HG02759 (cell line): Measurements from ENCODE around the gene TBRG1.
A peak's percentile ranks its signal among the peaks of the same experiment; 100 is the strongest.
"Not testable (repeated sequence)": the region's sequence is repeated elsewhere in the genome, so short reads cannot be mapped to it uniquely, and the experiment has no call there.

Experiments used
- ATAC-seq: cut with Tn5 transposase; IDR thresholded peaks from one replicate; pipeline ENCODE4 v1.9.1; 2021; ENCODE audit warnings: mild to moderate bottlenecking, moderate library complexity; ENCODE audit not compliant: unreplicated experiment

TBRG1 gene, protein sequence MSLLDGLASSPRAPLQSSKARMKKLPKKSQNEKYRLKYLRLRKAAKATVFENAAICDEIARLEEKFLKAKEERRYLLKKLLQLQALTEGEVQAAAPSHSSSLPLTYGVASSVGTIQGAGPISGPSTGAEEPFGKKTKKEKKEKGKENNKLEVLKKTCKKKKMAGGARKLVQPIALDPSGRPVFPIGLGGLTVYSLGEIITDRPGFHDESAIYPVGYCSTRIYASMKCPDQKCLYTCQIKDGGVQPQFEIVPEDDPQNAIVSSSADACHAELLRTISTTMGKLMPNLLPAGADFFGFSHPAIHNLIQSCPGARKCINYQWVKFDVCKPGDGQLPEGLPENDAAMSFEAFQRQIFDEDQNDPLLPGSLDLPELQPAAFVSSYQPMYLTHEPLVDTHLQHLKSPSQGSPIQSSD

DNA sequence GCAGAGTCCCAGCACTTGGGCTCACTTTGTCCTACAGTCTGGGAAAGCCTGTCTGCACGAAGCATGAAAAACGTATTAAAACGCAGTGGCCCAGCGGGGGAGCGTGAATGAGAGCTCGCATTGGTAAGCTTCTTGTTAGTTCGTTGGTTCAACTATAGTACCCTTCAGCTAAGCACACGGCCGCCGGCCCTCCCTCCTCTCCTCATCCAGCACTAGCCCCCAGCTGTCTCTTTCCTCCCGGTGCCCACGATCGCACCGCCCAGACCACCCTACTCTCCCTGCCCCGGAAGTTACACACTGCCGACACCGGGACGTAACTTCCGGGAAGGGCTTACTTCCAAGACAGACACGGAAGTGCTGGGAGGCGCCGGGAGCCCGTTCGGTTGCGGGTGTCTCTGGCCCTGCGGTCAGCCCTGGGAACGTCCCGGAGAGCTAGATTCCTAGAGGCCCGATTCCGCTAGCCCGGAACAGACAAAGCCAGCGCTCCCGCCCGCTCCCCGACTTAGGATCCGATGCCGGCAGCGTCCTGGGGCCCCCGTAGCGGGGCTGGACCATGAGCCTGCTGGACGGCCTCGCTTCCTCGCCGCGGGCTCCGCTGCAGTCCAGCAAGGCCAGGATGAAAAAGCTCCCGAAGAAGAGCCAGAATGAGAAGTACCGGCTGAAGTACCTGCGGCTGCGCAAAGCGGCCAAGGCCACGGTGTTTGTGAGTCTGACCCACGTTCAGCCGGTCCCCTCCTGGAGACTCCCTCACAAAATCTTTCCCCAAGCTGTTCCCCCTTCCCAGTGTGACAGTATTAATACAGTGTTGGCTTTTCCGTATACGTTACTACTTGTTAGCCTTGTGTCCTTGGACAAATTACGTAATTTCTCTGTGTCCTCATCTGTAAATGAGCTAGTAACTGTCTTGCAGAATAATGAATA, at the start of gene TBRG1:
Gene TBRG1 (plus strand): TSS at position 334 of the 921 bp plus-strand sequence. CDS start 220 bp downstream, at position 554.
- peak; percentile 98 for ATAC-seq

DNA sequence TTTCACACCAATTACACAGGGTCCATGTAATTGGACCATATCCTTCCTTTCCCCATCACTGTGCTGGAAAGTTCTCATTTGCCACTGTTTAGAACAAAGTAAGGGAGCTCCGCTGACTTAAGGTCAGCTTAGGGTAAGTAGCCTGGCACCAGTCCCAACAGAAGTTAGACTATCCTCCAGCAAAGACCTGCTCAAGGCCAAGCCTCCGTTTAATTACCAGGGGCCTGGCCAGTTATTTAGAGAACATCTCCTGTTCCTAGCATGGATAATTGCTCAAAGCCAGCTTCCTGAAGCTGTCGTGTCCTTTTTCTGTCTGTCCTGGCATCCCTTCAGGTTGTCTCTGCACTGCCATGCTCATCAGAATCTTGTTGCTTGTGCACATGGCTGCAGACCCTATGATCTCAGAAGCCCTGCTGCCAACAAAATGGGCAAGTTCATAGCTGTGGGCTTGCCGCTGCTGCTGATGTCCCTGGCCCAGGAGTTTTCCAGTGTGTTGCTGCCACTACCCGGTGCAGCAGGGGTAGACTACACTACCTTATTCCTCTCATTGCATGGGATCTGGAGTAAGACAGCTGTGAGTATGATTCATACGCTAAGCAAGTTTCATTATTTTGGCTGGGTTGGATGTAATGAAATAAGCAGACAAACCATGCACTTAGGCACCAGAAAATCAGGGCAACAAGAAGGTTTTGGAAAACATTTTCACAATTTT, 44.8 kb upstream of the TBRG1 start:
- no peak for ATAC-seq

DNA sequence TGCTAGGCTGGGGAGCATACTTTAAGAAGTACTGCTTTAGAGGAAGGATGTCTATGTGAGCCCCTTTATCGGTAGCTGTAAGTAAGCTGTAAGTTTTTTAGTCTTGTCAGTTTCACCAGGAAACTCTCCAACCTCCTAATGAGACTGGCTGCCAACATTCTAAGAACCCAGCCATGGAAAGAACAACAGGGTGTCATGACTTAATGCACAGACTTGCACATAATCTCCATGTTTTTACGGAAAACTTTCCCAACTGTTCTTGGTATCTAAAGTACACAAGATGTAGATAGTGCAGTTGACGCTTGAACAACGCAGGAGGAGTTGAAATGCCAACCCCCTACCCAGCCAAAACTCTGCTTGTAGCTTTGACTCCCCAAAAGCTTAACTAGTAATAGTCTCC, 43.9 kb upstream of the TBRG1 start:
- ATAC-seq = no peak

DNA sequence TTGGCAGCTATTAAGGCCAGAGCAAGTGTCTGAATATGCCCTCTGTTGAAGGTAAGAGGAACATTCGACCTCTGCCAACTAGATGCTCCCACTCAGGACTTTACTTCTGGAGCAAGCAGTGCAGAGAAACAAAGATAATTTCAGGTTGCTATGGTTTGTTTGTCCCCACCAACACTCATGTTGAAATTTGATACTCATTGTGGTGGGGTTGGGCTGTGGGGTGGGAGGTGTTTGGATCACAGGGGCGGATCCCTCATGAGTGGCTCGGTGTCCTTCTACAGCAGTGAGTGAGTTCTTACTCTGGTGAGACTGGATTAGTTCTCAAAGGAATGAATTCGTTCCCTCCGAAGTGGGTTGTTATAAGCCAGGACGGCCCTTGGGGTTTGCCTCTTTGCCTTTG, 40.8 kb upstream of the TBRG1 start:
- no peak for ATAC-seq

DNA sequence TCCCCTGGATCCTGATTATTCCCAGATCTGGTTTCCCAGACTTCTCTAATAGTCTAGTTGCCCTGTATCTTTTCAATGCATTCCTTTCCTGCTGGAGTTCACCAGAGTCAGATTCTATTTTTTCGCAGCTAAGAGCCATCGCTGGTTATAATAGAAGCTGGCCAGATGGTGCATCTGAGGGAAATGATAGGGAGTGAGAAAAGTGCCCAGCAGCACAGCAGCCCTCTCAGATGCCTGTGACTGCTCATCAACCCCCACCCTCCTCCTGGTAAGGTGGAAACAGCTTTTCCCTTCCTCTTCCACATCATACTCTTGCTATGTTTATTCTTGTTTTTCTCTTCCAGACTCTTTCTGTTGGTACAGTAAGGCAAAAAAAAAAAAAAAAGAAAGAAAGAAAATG, 40.1 kb upstream of the TBRG1 start:
- no peak for ATAC-seq

DNA sequence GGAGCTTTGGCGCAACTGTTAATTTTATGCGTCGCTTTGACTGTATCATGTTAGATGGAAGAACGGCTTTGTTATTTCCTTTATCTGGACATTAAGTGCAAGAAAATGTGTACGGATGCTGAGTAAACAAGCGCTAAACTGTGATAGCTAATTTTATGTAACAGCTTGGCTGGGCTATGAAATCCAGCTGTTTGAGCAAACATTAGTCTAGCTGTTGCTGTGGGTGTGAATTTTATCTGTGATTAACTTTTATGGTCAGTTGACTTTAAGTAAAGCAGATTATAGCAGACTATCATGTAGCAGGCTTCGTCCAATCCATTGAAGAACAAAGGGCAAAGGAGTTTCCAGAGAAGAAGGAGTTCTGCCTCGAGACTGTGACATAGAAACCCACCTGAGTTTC, 38.9 kb upstream of the TBRG1 start:
- ATAC-seq = no peak

DNA sequence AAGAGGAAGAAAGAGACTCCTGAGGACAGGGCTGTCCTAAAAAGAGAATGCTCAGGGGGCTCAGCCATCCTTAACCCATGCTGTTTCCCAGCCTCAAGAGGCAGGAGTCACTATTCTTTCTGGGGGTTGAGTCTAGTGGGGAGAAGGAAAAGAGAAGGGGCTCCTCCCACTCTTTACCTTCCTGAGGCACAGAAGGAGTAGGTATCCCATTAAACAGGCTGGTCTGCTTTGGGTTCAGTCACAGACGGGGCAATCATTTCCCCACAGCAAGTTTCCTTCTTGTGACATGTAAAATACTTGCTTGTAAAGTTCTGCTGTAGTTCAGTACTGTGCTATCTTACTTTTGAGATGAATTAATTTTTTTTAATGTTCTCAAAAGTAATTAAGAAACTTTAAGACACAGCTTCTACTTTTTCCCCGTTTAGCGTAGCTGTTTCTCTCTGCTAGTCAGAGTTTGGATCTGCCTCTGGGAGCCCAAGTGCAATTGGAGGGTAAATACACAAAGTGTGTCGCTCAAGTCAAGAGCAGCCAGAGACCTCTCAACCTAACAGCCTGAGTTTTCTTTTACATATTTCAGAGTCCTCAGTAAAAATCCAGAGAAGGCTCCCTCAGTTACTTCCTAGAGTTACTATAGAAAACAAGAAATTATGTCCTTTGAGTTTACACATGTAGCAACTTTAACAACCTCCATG, 37.8 kb upstream of the TBRG1 start:
- no peak for ATAC-seq

DNA sequence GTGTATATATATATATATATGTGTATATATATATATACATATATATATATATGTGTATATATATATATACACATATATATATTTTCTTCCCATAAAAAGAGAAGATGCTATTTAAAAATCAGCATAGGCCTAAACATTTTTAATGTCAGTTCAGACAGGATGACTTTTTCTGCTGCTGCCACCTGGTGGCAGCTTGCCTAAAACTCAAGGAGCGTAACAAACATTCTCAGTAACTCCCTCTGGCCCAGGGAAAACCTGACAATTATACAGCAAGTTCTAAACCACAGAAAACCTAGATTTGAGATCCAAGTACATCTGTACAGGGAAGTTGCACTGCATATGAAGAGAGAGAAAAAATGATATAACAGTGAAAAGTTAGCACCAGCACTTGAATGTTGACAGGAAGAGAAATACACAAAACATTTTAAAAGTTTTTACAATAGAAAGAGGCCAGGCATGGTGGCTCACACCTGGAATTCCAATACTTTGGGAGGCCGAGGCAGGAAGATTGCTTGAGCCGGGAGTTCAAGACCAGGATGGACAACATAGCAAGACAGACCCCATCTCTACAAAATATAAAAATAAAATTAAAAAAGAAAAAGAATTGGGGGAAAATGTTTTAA, 36.3 kb upstream of the TBRG1 start:
- ATAC-seq = peak; percentile 53

DNA sequence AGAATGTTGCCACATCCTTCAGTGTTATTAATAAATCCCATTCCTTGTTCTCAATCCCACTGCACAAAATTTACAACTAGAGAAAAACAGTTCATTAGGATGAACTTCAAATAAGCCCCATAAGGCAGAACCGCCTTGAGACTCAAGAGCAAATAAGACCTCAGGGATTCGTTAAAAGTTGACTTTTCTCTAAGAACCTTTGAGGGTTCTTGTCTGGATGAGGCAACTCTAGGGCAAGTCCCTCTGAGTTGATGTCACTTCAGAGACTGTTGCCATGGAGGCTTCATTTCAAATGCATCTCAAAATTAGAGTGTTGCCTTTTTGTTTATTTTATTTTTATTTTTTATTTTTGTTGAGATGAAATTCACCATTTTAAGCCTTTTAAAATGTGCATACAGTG, 31.2 kb upstream of the TBRG1 start:
- no peak for ATAC-seq

DNA sequence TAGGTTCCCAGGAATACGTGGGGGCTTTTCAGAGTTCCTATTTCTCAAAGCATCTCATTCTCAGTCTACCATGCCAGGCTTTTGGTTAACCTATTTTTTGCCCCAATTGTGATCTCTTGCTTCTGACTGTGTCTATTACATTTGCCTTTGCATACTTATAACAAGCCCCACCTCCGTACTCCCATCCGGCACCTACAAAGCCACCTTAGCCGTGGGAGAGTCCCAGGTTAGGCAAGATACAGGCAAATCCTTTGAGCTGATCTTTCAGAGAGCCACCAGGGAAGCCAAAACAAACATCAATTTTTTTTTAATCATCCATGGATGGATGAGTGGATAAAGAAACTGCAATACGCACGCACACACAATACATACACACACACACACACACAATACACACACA, 30.0 kb upstream of the TBRG1 start:
- ATAC-seq = no peak

DNA sequence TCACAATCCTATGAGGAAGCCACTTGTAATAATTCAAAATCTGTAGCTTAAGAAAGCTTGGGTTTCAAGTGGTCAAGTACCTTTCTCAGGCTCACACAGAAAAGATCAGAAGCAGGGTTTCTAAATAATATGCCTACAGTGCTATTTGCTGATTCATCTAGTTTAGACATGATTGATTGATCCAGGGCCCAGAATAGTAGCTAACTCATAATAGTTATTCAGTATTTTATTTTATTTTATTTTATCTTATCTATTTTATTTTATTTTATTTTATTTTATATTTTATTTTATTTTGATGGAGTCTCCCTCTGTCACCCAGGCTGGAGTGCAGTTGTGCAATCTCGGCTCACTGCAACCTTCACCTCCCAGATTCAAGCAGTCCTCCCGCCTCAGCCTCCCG, 27.4 kb upstream of the TBRG1 start:
- no peak for ATAC-seq

DNA sequence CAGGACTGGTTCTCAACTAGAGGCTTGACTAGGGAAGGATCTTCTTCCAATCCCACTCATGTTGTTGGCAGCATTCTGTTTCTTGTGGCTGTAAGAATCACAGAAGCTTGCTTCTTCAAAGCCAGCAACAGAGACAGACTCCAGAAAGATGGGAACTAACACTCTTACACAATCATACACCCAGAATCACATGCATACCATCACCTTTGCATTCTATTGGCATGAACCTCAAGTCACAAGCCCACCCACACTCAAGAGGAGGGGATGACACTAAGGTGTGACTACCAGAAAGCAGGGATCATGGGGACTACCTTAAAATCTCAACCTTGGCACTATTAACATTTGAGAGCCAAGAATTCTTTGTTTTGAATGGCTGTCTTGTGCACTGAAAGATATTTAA, 25.0 kb upstream of the TBRG1 start:
- no peak for ATAC-seq

DNA sequence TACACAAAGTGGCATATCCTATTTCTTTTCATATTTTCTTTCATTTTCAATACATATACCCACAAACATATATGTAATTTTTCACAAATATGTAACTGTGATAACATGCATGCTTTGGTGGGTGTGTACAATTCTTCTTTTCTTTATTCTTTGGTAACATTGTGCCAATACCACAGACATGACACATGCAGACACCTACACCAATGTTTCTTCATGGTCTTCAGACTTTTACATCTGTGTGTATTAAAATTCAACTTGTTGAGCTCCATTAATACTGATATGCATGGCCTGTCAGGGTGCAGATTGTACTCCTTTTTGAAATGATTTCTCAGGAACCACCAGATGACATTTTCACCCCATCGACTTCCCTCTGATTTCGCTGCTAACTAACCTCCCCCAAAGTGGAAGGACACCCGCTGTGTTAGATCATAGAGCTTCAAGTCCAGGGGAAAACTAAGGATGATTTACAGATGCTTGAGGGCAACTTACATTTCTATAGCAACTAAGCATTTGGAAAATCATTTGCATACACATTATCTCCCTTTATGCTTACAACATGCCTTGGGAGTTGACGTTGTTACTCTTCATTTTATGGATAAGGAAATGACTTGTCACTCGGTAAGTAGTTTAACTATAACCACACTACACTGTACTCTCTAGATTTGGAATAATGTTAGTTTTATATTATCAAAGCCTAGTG, 21.9 kb upstream of the TBRG1 start:
- no peak for ATAC-seq

DNA sequence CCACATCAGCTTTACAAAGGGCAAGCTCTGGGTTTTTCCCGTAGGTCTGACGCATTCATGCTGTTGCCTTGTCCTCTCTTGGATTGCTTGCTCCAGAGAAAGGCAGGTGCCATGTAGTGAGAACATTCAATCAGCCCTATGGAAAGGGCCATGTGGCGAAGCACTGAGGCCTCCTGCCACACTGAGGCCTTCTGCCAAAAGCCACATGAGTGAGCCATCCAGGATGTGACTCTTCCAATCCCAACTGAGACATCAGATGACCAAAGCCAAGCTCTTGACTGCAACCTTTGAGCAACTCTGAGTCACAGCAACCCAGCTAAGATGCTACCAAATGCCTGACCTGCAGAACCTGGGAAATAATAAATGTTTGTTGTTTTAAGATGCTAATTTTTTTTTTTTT, 20.5 kb upstream of the TBRG1 start:
- no peak for ATAC-seq

DNA sequence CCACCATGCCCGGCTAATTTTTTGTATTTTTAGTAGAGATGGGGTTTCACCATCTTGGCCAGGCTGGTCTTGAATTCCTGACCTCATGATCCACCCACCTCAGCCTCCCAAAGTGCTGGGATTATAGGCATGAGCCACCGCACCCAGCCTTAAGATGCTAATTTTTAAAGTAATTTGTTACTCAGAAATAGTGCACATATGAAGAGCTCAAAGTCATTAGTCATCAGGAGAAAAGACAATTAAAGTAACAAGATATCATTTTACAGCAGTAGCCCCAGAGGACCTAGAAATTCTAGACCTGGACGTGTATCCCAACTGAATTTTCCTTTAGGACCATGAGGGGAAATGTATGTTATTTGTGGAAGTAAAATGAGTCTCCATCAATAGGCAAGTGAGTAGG, 19.9 kb upstream of the TBRG1 start:
- not testable (repeated sequence) for ATAC-seq

DNA sequence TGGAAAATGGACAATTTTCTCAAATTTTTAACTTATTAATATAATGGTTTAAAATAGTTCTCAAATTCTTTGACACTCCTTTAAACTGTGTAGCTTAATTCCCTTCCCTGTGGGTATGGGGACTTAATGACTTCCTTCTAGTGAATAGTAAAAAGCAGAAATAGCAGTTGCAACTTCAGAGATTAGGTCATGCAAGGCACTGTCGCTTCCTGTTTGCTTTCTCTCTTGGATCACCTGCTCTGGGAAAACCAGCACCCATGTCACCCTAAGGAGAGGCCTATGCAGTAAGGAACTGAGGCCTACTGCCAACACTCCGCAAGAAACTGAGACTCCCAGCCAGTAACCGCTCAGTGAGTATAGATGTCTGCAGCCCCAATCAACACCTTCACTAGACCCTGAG, 16.9 kb upstream of the TBRG1 start:
- ATAC-seq = no peak

DNA sequence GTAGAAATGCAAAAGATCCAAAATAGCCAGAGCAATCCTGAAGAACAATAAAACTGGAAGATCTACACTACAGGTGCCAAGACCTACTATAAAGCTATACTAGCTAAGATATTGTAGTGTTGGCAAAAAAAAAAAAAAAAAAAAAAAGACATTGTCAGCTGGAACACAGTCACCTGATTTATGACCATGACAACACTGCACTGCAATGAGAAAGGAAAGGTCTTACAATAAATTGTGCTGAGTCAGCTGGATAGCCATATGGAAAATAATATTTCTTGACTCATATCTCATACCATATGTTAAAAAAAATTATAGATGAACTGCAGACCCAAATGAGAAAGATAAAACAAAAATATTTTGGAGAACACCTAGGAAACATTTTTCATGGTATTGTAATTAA, 14.5 kb upstream of the TBRG1 start:
- ATAC-seq = no peak

DNA sequence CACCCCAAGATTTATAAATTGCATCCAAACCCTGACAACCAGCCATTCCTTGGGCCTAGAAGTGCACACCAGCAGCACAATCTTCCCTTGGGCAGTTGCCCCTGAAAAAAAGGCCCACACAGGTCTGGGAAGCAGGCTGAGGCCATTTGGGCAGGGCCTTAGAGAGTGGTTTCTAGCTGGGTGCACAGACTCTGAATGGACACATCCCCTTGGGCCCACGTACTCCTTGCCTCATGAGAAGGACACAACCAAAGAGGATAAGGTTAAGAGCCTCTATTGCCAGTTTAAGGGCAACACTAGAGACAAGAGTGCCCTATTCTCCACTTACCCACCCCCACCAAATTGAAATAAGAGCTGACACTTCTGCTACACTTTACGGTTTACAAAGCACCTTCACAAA, 12.4 kb upstream of the TBRG1 start:
- no peak for ATAC-seq

DNA sequence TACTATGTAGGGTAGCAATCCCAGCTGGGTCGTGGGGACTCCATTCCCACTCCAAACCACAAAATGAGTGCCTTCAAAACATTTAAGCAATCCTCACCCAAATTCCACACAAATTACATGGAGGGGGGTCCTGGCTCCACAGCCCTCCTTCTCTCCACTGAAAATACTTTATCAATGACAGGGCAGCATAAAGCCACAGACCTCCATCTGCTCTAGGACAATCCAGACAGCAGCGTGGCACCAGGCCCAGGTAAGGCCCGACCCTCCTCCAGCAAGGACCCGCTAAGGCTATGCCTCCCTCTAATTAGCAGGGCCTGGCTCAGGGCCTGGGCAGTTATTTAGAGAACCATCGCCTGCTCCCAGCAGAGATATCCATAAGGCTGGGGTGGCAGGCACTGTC, 11.6 kb upstream of the TBRG1 start, which contains the start of gene PANX3:
Gene PANX3 (plus strand): TSS at position 365 of the 400 bp plus-strand sequence. CDS start 129 bp downstream, outside the sequence.
- no peak for ATAC-seq

DNA sequence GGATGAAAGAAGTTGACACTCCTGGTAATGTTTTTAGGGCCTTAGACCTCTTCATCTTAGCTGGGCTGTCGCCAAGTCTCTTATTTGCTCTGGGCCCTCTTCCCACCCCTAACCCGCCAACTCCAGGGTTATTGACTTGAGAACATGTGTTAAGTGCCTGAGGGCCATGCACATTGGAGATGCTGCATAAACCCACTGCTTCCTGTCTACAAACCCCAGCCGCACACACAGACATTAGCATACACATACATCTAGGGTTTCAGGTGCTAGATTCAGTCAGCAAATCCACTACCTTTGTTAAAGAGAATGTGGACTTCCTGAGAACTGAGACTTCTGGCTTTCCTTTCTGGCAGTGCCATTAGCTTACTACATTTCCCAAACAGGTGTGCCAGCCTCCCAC, 10.6 kb upstream of the TBRG1 start:
- no peak for ATAC-seq
